ENCODE results near the gene NGRN.
"Not testable (repeated sequence)": the region's sequence is repeated elsewhere in the genome, so short reads cannot be mapped to it uniquely, and the experiment has no call there.

NGRN gene

GRCh38 chr15:90234096-90234988 is 31.1 kb upstream of the NGRN start, which contains the start of gene GDPGP1:
GDPGP1 (plus strand) TSS chr15:90234209; CDS start chr15:90240909, 6,700 bp downstream.
- FAIRE-seq: no peak

- no peak for FAIRE-seq
Observed at GRCh38 chr15:90239371-90239770, 26.1 kb upstream of the NGRN start.

DNA sequence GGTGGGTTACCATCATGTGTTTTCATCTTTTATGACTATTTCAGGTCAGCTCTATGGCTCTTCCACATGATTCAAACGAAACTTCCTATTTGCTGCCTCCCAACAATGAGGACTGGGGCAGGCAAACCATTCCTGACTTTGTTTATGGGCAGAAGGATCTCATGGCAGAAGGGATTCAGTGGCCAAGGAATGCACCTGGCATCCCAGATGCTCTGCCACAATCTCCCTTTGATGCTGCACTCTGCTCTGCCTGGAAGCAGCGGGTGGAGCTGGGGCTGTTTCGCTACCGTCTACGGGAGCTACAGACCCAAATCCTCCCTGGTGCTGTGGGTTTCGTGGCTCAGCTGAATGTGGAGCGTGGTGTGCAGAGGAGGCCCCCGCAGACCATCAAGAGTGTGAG is 24.6 kb upstream of the NGRN start:
- no peak for FAIRE-seq

DNA sequence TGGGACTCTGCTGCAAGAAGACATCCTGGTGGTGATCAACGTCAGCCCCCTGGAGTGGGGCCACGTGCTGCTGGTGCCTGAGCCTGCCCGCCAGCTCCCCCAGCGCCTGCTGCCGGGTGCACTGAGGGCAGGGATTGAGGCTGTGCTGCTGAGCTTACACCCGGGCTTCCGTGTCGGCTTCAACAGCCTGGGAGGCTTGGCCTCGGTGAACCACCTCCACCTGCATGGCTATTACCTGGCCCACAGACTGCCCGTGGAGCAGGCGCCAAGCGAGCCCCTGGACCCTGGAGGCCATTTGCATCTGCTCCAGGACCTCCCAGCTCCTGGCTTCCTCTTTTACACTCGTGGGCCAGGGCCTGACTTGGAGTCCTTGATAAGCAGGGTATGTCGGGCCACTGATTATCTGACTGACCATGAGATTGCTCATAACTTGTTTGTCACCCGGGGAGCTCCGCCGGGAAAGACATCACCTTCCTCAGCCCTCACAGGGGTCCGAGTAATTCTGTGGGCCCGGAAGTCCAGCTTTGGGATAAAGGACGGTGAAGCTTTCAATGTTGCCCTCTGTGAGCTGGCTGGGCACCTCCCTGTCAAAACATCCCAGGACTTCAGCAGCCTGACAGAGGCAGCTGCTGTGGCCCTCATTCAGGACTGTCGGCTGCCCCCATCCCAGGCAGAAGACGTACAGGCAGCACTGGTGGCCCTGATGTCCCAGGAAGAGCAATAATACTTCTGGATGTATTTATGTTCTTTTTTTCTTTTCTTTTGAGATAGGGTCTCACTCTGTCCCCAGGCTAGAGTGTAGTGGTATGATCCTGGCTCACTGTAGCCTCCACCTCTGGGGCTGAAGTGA is 23.9 kb upstream of the NGRN start:
- no peak for FAIRE-seq

- no peak for FAIRE-seq
Observed at GRCh38 chr15:90243943-90244639, 21.4 kb upstream of the NGRN start.

DNA sequence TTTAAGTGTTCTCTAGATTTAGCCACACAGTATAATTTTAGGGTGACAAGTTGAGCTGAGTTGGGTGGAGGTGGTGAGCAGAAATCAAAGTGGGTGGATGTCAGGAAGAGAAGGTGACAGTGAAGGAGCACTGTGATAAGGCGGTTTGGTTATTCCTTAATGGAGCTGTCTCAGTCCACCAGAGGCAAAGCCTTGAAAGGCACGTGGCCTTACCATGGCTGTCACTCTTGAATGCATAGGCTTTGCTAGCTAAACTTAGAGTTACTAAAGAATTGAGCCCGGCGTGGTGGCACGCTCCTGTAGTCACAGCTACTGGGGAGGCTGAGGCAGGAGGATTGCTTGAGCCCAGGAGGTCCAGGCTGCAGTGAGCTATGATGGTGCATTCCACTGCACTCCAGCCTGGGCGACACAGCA is 16.7 kb upstream of the NGRN start:
- FAIRE-seq: no peak

- no peak for FAIRE-seq
Observed at GRCh38 chr15:90249203-90249863, 16.1 kb upstream of the NGRN start, which contains the start of gene TTLL13. TTLL13 (plus strand) TSS chr15:90249556; CDS start chr15:90250631, 1,075 bp downstream.

DNA sequence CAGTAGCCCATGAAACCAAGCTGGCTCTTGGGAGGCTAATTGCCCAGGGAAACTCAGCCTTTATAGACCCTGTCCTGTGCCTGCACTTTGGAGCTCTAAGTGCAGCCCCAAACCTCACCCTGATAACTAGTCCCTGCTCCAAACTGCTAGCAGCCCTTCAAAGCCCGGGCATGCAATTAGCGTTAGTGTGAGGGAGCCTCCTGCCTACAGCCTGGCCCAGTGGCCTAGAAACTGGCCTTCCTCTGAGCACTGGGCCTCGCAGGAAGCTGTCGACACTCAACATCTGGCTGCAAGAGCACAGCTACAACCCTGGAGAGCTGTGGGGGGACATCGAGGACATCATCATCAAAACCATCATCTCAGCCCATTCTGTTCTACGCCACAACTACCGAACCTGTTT is 7.7 kb upstream of the NGRN start:
- no peak for FAIRE-seq

GRCh38 chr15:90259524-90259923 is 5.9 kb upstream of the NGRN start:
- FAIRE-seq: no peak

DNA sequence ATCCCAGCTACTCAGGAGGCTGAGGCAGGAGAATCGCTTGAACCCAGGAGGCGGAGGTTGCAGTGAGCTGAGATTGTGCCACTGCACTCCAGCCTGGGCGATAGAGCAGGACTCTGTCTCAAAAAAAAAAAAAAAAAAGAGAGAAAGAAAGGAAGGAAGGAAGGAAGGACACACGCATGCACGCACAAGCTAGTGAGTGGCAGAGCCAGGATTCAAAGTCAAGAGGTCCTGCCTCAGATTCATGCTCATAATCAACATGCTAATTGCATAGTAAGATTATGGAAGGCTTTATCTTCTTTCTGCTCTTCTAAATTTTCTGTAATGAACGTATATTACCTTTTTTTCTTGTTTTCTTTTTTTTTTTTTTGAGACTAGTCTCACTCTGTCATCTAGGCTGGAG is 4.7 kb upstream of the NGRN start:
- FAIRE-seq: not testable (repeated sequence)

DNA sequence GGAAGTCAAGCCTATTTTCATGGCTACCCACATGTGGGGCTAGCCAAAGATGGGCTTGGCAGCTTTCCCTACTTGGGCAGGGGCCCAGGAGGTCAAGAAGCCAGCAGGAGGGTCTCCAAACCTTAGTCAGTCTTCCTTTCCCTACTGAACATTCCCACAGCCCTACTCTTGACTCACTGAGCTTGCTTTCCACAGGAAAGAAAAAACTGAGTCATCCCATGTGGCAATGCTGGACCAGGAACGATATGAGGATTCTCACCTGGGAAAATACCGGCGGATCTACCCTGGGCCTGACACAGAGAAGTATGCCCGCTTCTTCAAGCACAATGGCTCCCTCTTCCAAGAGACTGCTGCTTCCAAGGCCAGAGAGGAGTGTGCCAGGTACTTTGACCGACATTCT is 3.7 kb upstream of the NGRN start:
- no peak for FAIRE-seq

GRCh38 chr15:90262426-90262825 is 3.0 kb upstream of the NGRN start:
- no peak for FAIRE-seq

- FAIRE-seq: no peak
Observed at GRCh38 chr15:90264671-90265070, 801 bp upstream of the NGRN start.

GRCh38 chr15:90266061-90266431 is 574 bp downstream of the NGRN start:
- FAIRE-seq: no peak

GRCh38 chr15:90266485-90266884 is 1.0 kb downstream of the NGRN start:
- FAIRE-seq: no peak

DNA sequence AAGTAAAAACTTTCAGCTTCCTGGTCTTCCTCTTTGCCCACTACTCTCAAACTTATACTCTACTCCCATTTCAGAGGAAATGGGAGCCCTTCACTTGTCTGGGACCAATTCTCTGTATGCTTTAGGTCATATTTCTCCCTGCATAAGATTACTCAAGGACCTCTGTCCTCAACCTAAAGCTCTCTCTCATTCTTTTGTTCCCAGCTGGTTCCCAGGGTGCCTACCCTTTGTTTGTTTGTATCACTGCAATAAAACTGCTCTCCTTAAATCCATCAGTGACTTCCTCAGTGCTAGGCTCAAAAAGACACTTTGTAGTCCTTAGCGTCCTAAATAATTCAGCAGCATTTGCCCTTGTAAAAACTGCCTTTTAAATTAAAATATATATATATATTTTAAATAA is 2.9 kb downstream of the NGRN start:
- no peak for FAIRE-seq

GRCh38 chr15:90270502-90271150 is 5.2 kb downstream of the NGRN start:
- no peak for FAIRE-seq

- FAIRE-seq: no peak
Observed at GRCh38 chr15:90271459-90272166, 6.1 kb downstream of the NGRN start.

GRCh38 chr15:90278467-90278866 is 13.0 kb downstream of the NGRN start:
- FAIRE-seq: not testable (repeated sequence)

DNA sequence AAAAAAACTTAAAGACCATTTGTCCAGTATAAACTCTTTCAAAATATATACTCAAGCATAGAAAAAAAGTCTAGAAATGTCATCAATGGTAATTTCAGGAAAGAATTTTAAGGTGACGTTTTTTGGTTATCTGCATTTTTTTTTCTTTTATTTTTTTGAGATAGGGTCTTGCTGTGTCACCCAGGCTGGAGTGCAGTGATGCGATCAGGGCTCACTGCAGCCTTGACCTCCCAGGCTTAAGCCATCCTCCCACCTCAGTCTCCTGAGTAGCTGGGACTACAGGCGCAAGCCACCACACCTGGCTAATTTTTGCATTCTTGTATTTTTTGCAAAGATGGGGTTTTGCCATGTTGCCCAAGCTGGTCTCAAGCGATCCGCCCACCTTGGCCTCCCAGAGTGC is 15.3 kb downstream of the NGRN start:
- not testable (repeated sequence) for FAIRE-seq

DNA sequence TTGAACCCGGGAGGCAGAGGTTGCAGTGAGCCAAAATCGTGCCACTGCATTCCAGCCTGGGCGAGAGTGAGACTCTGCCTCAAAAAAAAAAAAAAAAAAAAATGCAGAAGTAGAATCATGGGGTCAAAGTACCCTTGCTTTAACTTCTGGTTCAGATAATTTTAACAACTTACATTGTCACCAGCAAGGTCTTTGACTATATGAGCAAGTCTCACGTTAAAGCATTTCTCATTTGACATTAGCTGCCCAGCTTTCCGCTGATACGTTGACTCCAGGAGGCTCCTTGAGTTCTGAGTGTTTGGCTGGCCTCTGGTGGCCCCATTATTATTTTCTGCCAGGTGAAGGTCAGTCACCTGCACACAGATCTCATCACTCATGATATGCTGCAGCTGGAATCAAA is 16.2 kb downstream of the NGRN start:
- not testable (repeated sequence) for FAIRE-seq

All from A204.1 (cell line).